ENCODE results near the gene TREML2.

- TF ChIP-seq CTCF (IDR thresholded peaks at IDR 0.05; ENCODE audit: borderline replicate concordance, extremely low read depth, low read length, poor library complexity, severe bottlenecking) (no peak), EZH2 (IDR thresholded peaks at IDR 0.05; ENCODE audit: borderline replicate concordance, low read depth, low read length, severe bottlenecking) (no peak)
Measured at GRCh38 chr6:41197234-41197633, 3.7 kb downstream of the TREML2 start.

Measured in DND-41 (cell line).